IPS-18c (cell line): ENCODE measurements around the gene PSMD14.
"Not testable (repeated sequence)": the region's sequence is repeated elsewhere in the genome, so short reads cannot be mapped to it uniquely, and the experiment has no call there.

Source experiments
- H3K4me3 ChIP-seq: 2 replicates; pipeline ENCODE4 v1.7.0; 2013; ENCODE audit warnings: low read depth, mild to moderate bottlenecking, low read length, moderate library complexity; ENCODE audit not compliant: insufficient read depth
- H3K9me3 ChIP-seq: one replicate; pipeline ENCODE4 v1.6.1; 2013; ENCODE audit warnings: mild to moderate bottlenecking, low read length, moderate library complexity; ENCODE audit not compliant: control insufficient read depth, insufficient read depth

The PSMD14 gene

GRCh38 chr2:161360095-161360654 is 52.0 kb downstream of the PSMD14 start:
- not testable (repeated sequence) for H3K4me3 ChIP-seq, H3K9me3 ChIP-seq

GRCh38 chr2:161362568-161363166 is 54.4 kb downstream of the PSMD14 start:
- H3K4me3 ChIP-seq: no peak overlapping the region
- no peaks in the 10 kb centered on the region for H3K9me3 ChIP-seq

GRCh38 chr2:161367675-161368074 is 59.5 kb downstream of the PSMD14 start:
- H3K4me3 ChIP-seq: no peak overlapping the region
- no peaks in the 10 kb centered on the region for H3K9me3 ChIP-seq

GRCh38 chr2:161369311-161369710 is 61.1 kb downstream of the PSMD14 start:
- no peaks in the 10 kb centered on the region for H3K9me3 ChIP-seq
- H3K4me3 ChIP-seq: no peak overlapping the region

- no peaks in the 10 kb centered on the region for H3K9me3 ChIP-seq
- H3K4me3 ChIP-seq: no peak overlapping the region
Measured at GRCh38 chr2:161370981-161371380, 62.8 kb downstream of the PSMD14 start.

- H3K4me3 ChIP-seq: no peak overlapping the region
Measured at GRCh38 chr2:161371869-161372268, 63.6 kb downstream of the PSMD14 start.

GRCh38 chr2:161373942-161374341 is 65.7 kb downstream of the PSMD14 start:
- H3K4me3 ChIP-seq: no peak overlapping the region
- no peaks in the 10 kb centered on the region for H3K9me3 ChIP-seq

More at GRCh38 chr2:161371869-161372268, 63.6 kb downstream of the PSMD14 start:
- H3K9me3 ChIP-seq: no peaks in the 10 kb centered on the region

- Histone ChIP-seq H3K9me3 (no peaks in the 10 kb centered on the region), H3K4me3 (no peak overlapping the region)
Measured at GRCh38 chr2:161374446-161374845, 66.2 kb downstream of the PSMD14 start.

GRCh38 chr2:161379740-161380139 is 71.5 kb downstream of the PSMD14 start:
- Histone ChIP-seq H3K9me3 (no peaks in the 10 kb centered on the region), H3K4me3 (no peak overlapping the region)

- H3K4me3 ChIP-seq: no peak overlapping the region
- no peaks in the 10 kb centered on the region for H3K9me3 ChIP-seq
Measured at GRCh38 chr2:161381546-161381945, 73.3 kb downstream of the PSMD14 start.

- H3K4me3 ChIP-seq: no peak overlapping the region
- H3K9me3 ChIP-seq: no peaks in the 10 kb centered on the region
Measured at GRCh38 chr2:161382747-161383146, 74.5 kb downstream of the PSMD14 start.

- Histone ChIP-seq H3K4me3 (no peak overlapping the region), H3K9me3 (no peaks in the 10 kb centered on the region)
Measured at GRCh38 chr2:161384864-161385263, 76.6 kb downstream of the PSMD14 start.

- Histone ChIP-seq H3K4me3 (no peak overlapping the region), H3K9me3 (no peaks in the 10 kb centered on the region)
Measured at GRCh38 chr2:161386228-161386824, 78.1 kb downstream of the PSMD14 start.

- no peaks in the 10 kb centered on the region for H3K9me3 ChIP-seq
- no peak overlapping the region for H3K4me3 ChIP-seq
Measured at GRCh38 chr2:161388146-161388779, 80.0 kb downstream of the PSMD14 start.

- no peaks in the 10 kb centered on the region for H3K9me3 ChIP-seq
- no peak overlapping the region for H3K4me3 ChIP-seq
Measured at GRCh38 chr2:161391737-161392506, 83.7 kb downstream of the PSMD14 start.

- Histone ChIP-seq H3K4me3 (no peak overlapping the region), H3K9me3 (no peaks in the 10 kb centered on the region)
Measured at GRCh38 chr2:161400076-161400475, 91.9 kb downstream of the PSMD14 start.

GRCh38 chr2:161402297-161402696 is 94.1 kb downstream of the PSMD14 start:
- Histone ChIP-seq H3K4me3 (no peak overlapping the region), H3K9me3 (no peaks in the 10 kb centered on the region)

- H3K4me3 ChIP-seq: no peak overlapping the region
- no peaks in the 10 kb centered on the region for H3K9me3 ChIP-seq
Measured at GRCh38 chr2:161406316-161406715, 98.1 kb downstream of the PSMD14 start.
